ENCODE data around the gene FNDC3A.

DNA sequence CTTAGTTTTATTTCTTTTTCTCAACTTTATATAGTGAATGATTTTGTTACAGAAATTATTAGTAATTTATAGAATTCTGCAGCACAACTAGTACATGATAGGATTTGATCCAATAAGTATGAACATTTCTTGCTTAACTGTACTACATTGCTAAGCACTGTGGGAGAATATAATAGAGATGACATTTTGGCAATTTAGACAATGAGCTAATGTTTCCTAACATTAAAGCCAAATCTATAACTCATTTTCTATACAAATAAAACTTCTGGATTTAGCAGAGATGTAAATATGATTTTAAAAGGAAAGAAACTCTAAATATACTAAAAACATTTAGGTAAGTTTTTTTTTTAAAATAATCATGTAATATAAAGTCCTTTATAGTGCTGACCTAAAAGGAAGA lies 87.3 kb downstream of the FNDC3A start:
- TF ChIP-seq, protein P1, sequence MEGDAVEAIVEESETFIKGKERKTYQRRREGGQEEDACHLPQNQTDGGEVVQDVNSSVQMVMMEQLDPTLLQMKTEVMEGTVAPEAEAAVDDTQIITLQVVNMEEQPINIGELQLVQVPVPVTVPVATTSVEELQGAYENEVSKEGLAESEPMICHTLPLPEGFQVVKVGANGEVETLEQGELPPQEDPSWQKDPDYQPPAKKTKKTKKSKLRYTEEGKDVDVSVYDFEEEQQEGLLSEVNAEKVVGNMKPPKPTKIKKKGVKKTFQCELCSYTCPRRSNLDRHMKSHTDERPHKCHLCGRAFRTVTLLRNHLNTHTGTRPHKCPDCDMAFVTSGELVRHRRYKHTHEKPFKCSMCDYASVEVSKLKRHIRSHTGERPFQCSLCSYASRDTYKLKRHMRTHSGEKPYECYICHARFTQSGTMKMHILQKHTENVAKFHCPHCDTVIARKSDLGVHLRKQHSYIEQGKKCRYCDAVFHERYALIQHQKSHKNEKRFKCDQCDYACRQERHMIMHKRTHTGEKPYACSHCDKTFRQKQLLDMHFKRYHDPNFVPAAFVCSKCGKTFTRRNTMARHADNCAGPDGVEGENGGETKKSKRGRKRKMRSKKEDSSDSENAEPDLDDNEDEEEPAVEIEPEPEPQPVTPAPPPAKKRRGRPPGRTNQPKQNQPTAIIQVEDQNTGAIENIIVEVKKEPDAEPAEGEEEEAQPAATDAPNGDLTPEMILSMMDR (conservative IDR thresholded peaks at IDR 0.05 in 1 of 2, IDR thresholded peaks at IDR 0.05 in 1 of 2; ENCODE audit: extremely low read depth in 1 of 2, insufficient read depth in 1 of 2, low read depth in 1 of 2, low read length in 2 of 2) = no peak
- no peak for TF ChIP-seq EZH2 (IDR thresholded peaks at IDR 0.05; ENCODE audit: borderline replicate concordance, low read length)
